Mesenchymal stem cell (in vitro differentiated cells and primary cell): ENCODE measurements around the gene MRO.

Experiments
- DNase-seq: peaks from one replicate; pipeline ENCODE4 v3.0.0-alpha.2; 2013
- H2AFZ ChIP-seq: one replicate; pipeline ENCODE4 v1.6.1; 2013; ENCODE audit warnings: low read depth, mild to moderate bottlenecking, control low read depth, inconsistent platforms, low read length, moderate library complexity
- H2AK5ac ChIP-seq: 2 replicates; pipeline ENCODE4 v1.6.1; 2013; ENCODE audit warnings: low read length, moderate library complexity, mild to moderate bottlenecking, inconsistent platforms; ENCODE audit not compliant: severe bottlenecking
- H2BK120ac ChIP-seq: one replicate; pipeline ENCODE4 v1.6.1; 2013; ENCODE audit warnings: low read depth, mild to moderate bottlenecking, inconsistent platforms, low read length, moderate library complexity
- H2BK12ac ChIP-seq, 2 experiments: one replicate each; pipeline ENCODE4 v1.6.1; 2013; ENCODE audit warnings: inconsistent platforms in 2 of 2, low read length in 2 of 2, mild to moderate bottlenecking in 2 of 2, moderate library complexity in 2 of 2, control low read depth in 1 of 2
- H2BK15ac ChIP-seq: one replicate; pipeline ENCODE4 v1.6.1; 2013; ENCODE audit warnings: mild to moderate bottlenecking, low read depth, inconsistent platforms; ENCODE audit not compliant: poor library complexity, severe bottlenecking
- H2BK5ac ChIP-seq: 2 replicates; pipeline ENCODE4 v1.6.1; 2013; ENCODE audit warnings: low read depth, mild to moderate bottlenecking, low read length, control low read depth, inconsistent platforms; ENCODE audit not compliant: poor library complexity, severe bottlenecking
- H3K14ac ChIP-seq, 2 experiments: one replicate each; pipeline ENCODE4 v1.6.1; 2013; ENCODE audit warnings: inconsistent platforms in 2 of 2, low read length in 2 of 2, control low read depth in 1 of 2, mild to moderate bottlenecking in 1 of 2, moderate library complexity in 1 of 2
- H3K18ac ChIP-seq, 2 experiments: one replicate each; pipeline ENCODE4 v1.6.1; 2013; ENCODE audit warnings: inconsistent platforms in 2 of 2, low read length in 2 of 2, control low read depth in 1 of 2, low read depth in 1 of 2, mild to moderate bottlenecking in 1 of 2
- H3K23ac ChIP-seq, 2 experiments: one replicate each; pipeline ENCODE4 v1.6.1; 2013; ENCODE audit warnings: inconsistent platforms in 2 of 2, low read length in 2 of 2, mild to moderate bottlenecking in 2 of 2, moderate library complexity in 2 of 2, control low read depth in 1 of 2
- H3K27ac ChIP-seq: 2 replicates; pipeline ENCODE4 v1.5.1; 2013; ENCODE audit warnings: mild to moderate bottlenecking, moderate library complexity, low read length, control low read depth, inconsistent platforms; ENCODE audit not compliant: poor library complexity, severe bottlenecking
- H3K27me3 ChIP-seq, 2 experiments: 2 replicates each; pipeline versions ENCODE4 v1.6.1 to v1.7.0; 2013; ENCODE audit warnings: low read length in 2 of 2, mild to moderate bottlenecking in 2 of 2, moderate library complexity in 2 of 2, control low read depth in 1 of 2, inconsistent platforms in 1 of 2; ENCODE audit not compliant: control insufficient read depth in 1 of 2, insufficient read depth in 1 of 2
- H3K36me3 ChIP-seq, 2 experiments: 2 replicates each; pipeline versions ENCODE4 v1.6.1 to v1.7.0; 2013; ENCODE audit warnings: low read length in 2 of 2, control low read depth in 1 of 2, inconsistent platforms in 1 of 2, low read depth in 1 of 2, mild to moderate bottlenecking in 1 of 2; ENCODE audit not compliant: insufficient read depth in 2 of 2, control insufficient read depth in 1 of 2
- H3K4ac ChIP-seq, 2 experiments: one replicate each; pipeline ENCODE4 v1.6.1; 2013; ENCODE audit warnings: inconsistent platforms in 2 of 2, low read length in 2 of 2, mild to moderate bottlenecking in 2 of 2, moderate library complexity in 2 of 2, control low read depth in 1 of 2, low read depth in 1 of 2
- H3K4me1 ChIP-seq: 2 replicates; pipeline ENCODE4 v1.6.1; 2013; ENCODE audit warnings: low read depth, low read length, control low read depth; ENCODE audit not compliant: control insufficient read depth, insufficient read depth
- H3K4me2 ChIP-seq: 2 replicates; pipeline ENCODE4 v1.6.1; 2013; ENCODE audit warnings: low read length, mild to moderate bottlenecking, inconsistent platforms; ENCODE audit not compliant: poor library complexity, severe bottlenecking
- H3K4me3 ChIP-seq, 2 experiments: 2 replicates each; pipeline versions ENCODE4 v1.5.1 to v1.7.0; 2013; ENCODE audit warnings: low read length in 2 of 2, mild to moderate bottlenecking in 2 of 2, control low read depth in 1 of 2, low read depth in 1 of 2; ENCODE audit not compliant: insufficient read depth in 1 of 2
- H3K79me1 ChIP-seq: replicated peaks from 2 replicates; pipeline ENCODE4 v1.6.1; 2013; ENCODE audit warnings: mild to moderate bottlenecking, control low read depth, low read length, inconsistent platforms; ENCODE audit not compliant: poor library complexity, severe bottlenecking
- H3K9ac ChIP-seq: 2 replicates; pipeline ENCODE4 v1.7.0; 2013; ENCODE audit warnings: mild to moderate bottlenecking, low read length, moderate library complexity
- H3K9me3 ChIP-seq: 2 replicates; pipeline ENCODE4 v1.7.0; 2013; ENCODE audit warnings: mild to moderate bottlenecking, low read length; ENCODE audit not compliant: control insufficient read depth
- H4K8ac ChIP-seq: one replicate; pipeline ENCODE4 v1.6.1; 2013; ENCODE audit warnings: inconsistent platforms, mild to moderate bottlenecking, low read length, moderate library complexity
- H4K91ac ChIP-seq: one replicate; pipeline ENCODE4 v1.6.1; 2013; ENCODE audit warnings: mild to moderate bottlenecking, low read length, inconsistent platforms
- WGBS: methylation state at CpG from one replicate; pipeline ENCODE4 v1.1.7; 2013; ENCODE audit warnings: mixed read lengths; 5-methylcytosine and 5-hydroxymethylcytosine counted together

MRO gene

GRCh38 chr18:50791599-50792438 is 28.0 kb downstream of the MRO start:
- no peak overlapping the region for H2AK5ac ChIP-seq
- H3K79me1 ChIP-seq = no peaks in the 10 kb centered on the region
- no peak overlapping the region for H4K8ac ChIP-seq
- H3K14ac ChIP-seq = no peak overlapping the region
- no peak overlapping the region for H3K18ac ChIP-seq
- no peak overlapping the region for H3K27ac ChIP-seq
- H2BK120ac ChIP-seq = no peak overlapping the region
- no peak overlapping the region for H3K9ac ChIP-seq
- no peaks in the 10 kb centered on the region for H3K9me3 ChIP-seq
- no peak overlapping the region for H2BK15ac ChIP-seq
- H3K4me1 ChIP-seq = no peaks in the 10 kb centered on the region
- H3K4ac ChIP-seq = no peak overlapping the region
- H3K4me3 ChIP-seq = no peak overlapping the region
- no peak for DNase-seq
- no peak overlapping the region for H2AFZ ChIP-seq
- no peak overlapping the region for H2BK5ac ChIP-seq
- H3K4me2 ChIP-seq = no peak overlapping the region
- no peaks in the 10 kb centered on the region for H3K36me3 ChIP-seq
- H2BK12ac ChIP-seq = no peak overlapping the region
- H3K27me3 ChIP-seq = peaks cover 14 to 15% of the 10 kb centered on the region in 2 experiments
- no CpG with 5 or more reads among the region's 4 CpGs for WGBS
- H3K23ac ChIP-seq = no peak overlapping the region
- H4K91ac ChIP-seq = no peak overlapping the region

GRCh38 chr18:50790948-50791347 is 28.9 kb downstream of the MRO start:
- no peaks in the 10 kb centered on the region for H3K9me3 ChIP-seq
- H3K9ac ChIP-seq = no peak overlapping the region
- no peak overlapping the region for H3K4me2 ChIP-seq
- no peak overlapping the region for H3K23ac ChIP-seq
- H4K91ac ChIP-seq = no peak overlapping the region
- no peak overlapping the region for H3K4me3 ChIP-seq
- H2BK12ac ChIP-seq = no peak overlapping the region
- H3K79me1 ChIP-seq = no peaks in the 10 kb centered on the region
- H3K4me1 ChIP-seq = peaks cover 2% of the 10 kb centered on the region
- DNase-seq = no peak
- 76% methylated on average over 2 of the region's 3 CpGs for WGBS
- no peak overlapping the region for H2BK15ac ChIP-seq
- no peak overlapping the region for H2BK120ac ChIP-seq
- no peak overlapping the region for H3K14ac ChIP-seq
- peaks cover 9% of the 10 kb centered on the region in 2 experiments for H3K27me3 ChIP-seq
- no peak overlapping the region for H3K4ac ChIP-seq
- H2AK5ac ChIP-seq = no peak overlapping the region
- no peak overlapping the region for H2AFZ ChIP-seq
- H3K27ac ChIP-seq = no peak overlapping the region
- no peaks in the 10 kb centered on the region for H3K36me3 ChIP-seq
- H3K18ac ChIP-seq = no peak overlapping the region
- no peak overlapping the region for H4K8ac ChIP-seq
- H2BK5ac ChIP-seq = no peak overlapping the region

GRCh38 chr18:50790241-50790640 is 29.6 kb downstream of the MRO start:
- H2BK15ac ChIP-seq = no peak overlapping the region
- no peak for DNase-seq
- H3K23ac ChIP-seq = no peak overlapping the region
- H3K27ac ChIP-seq = no peak overlapping the region
- no peaks in the 10 kb centered on the region for H3K9me3 ChIP-seq
- peaks cover 7 to 9% of the 10 kb centered on the region in 2 experiments for H3K27me3 ChIP-seq
- WGBS = 83% methylated on average over 4 of the region's 4 CpGs
- H3K4me1 ChIP-seq = peaks cover 2% of the 10 kb centered on the region
- H3K18ac ChIP-seq = no peak overlapping the region
- H3K79me1 ChIP-seq = no peaks in the 10 kb centered on the region
- H2BK12ac ChIP-seq = no peak overlapping the region
- no peak overlapping the region for H2AFZ ChIP-seq
- H2BK120ac ChIP-seq = no peak overlapping the region
- no peak overlapping the region for H3K4ac ChIP-seq
- H4K91ac ChIP-seq = no peak overlapping the region
- H3K4me2 ChIP-seq = no peak overlapping the region
- H4K8ac ChIP-seq = no peak overlapping the region
- H3K36me3 ChIP-seq = no peaks in the 10 kb centered on the region
- no peak overlapping the region for H3K14ac ChIP-seq
- H3K4me3 ChIP-seq = no peak overlapping the region
- H3K9ac ChIP-seq = no peak overlapping the region
- H2BK5ac ChIP-seq = no peak overlapping the region
- H2AK5ac ChIP-seq = no peak overlapping the region

- no peak overlapping the region for H3K23ac ChIP-seq
- peaks cover 7 to 9% of the 10 kb centered on the region in 2 experiments for H3K27me3 ChIP-seq
- H3K9ac ChIP-seq = no peak overlapping the region
- H3K9me3 ChIP-seq = no peaks in the 10 kb centered on the region
- no peak overlapping the region for H3K18ac ChIP-seq
- peaks cover 2% of the 10 kb centered on the region for H3K4me1 ChIP-seq
- no peaks in the 10 kb centered on the region for H3K36me3 ChIP-seq
- H2BK15ac ChIP-seq = no peak overlapping the region
- no peak for DNase-seq
- H3K79me1 ChIP-seq = no peaks in the 10 kb centered on the region
- no peak overlapping the region for H2BK5ac ChIP-seq
- no peak overlapping the region for H2BK12ac ChIP-seq
- WGBS = 66% methylated on average over 5 of the region's 6 CpGs
- H3K4ac ChIP-seq = no peak overlapping the region
- no peak overlapping the region for H4K8ac ChIP-seq
- no peak overlapping the region for H3K14ac ChIP-seq
- H3K4me2 ChIP-seq = no peak overlapping the region
- no peak overlapping the region for H3K4me3 ChIP-seq
- no peak overlapping the region for H2BK120ac ChIP-seq
- no peak overlapping the region for H4K91ac ChIP-seq
- H2AFZ ChIP-seq = no peak overlapping the region
- H3K27ac ChIP-seq = no peak overlapping the region
- no peak overlapping the region for H2AK5ac ChIP-seq
These were observed 31.5 kb downstream of the MRO start for GRCh38 chr18:50788284-50788683.
